K562 (cell line): Measurements from ENCODE around the gene COX19. TPM values are rescaled to one million over a fixed set of nuclear protein-coding genes. Genes with fewer than 3 reads are reported as not detected.

Experiments used
- ATAC-seq: fragments of 200-7000 bp; cut with Tn5 transposase; 3 replicates; pipeline ENCODE4 v1.9.1; 2020; ENCODE audit warnings: moderate library complexity
- BruUV-seq: library from RNA; stranded (reverse); fragments of 400-500 nt; replicated peaks from 2 replicates; lab custom pipeline; 2021; lab: Mats Ljungman, UMichigan
- CTCF ChIA-PET: fragments of 300-600 bp; formaldehyde crosslinking; extraction: SDS; loops from one replicate; lab custom pipeline; 2021; ENCODE audit warnings: low intra/inter-chr PET ratio; lab: Yijun Ruan, JAX
- POLR2A ChIA-PET: fragments of 300-600, 350-650 bp; sonication (Branson Sonifier 250); formaldehyde crosslinking; extraction: SDS; loops from one replicate; lab custom pipeline; 2021; ENCODE audit warnings: antibody characterized with exemption, inconsistent platforms; lab: Yijun Ruan, JAX
- DNase-seq, 4 experiments: peaks; one replicate each; pipeline versions ENCODE4 v3.0.0 to v3.0.0-alpha.2; 2011 to 2018; ENCODE audit warnings: low spot score in 3 of 4, mixed read lengths in 3 of 4; ENCODE audit errors: extremely low read depth in 1 of 4
- FAIRE-seq: peaks from 2 replicates; lab custom pipeline; 2011; peaks lifted over from hg19 to GRCh38; lab: Jason Lieb, UNC
- H2AFZ ChIP-seq: 2 replicates; pipeline ENCODE4 v1.6.0; 2011; ENCODE audit warnings: low read depth, low read length, control low read depth, inconsistent platforms
- H3K27ac ChIP-seq: fragments of 200-600 bp; 3 replicates; pipeline ENCODE4 v1.8.0; 2011; ENCODE audit warnings: low read depth, mild to moderate bottlenecking, control low read depth, inconsistent platforms, low read length, moderate library complexity, mixed read lengths; ENCODE audit errors: extremely low read depth
- H3K27me3 ChIP-seq, 2 experiments: fragments of 300-600 bp in 1 of 2; 2 replicates in 1 of 2; 3 replicates in 1 of 2; pipeline versions ENCODE4 v1.6.0 to v1.8.0; 2011; ENCODE audit warnings: inconsistent platforms in 2 of 2, low read length in 2 of 2, mild to moderate bottlenecking in 1 of 2, mixed read lengths in 1 of 2, moderate library complexity in 1 of 2; ENCODE audit not compliant: control insufficient read depth in 2 of 2, insufficient read depth in 2 of 2
- H3K36me3 ChIP-seq: fragments of 300-600 bp; 3 replicates; pipeline ENCODE4 v1.8.0; 2011; ENCODE audit warnings: mild to moderate bottlenecking, low read length, inconsistent platforms; ENCODE audit not compliant: control insufficient read depth, insufficient read depth
- H3K4me1 ChIP-seq, 2 experiments: fragments of 200-600 bp in 1 of 2; replicated peaks in 1 of 2; 2 replicates in 1 of 2; 3 replicates in 1 of 2; pipeline versions ENCODE4 v1.5.1 to v1.8.0; 2011; ENCODE audit warnings: inconsistent platforms in 2 of 2, low read length in 2 of 2, mild to moderate bottlenecking in 1 of 2, mixed read lengths in 1 of 2, moderate library complexity in 1 of 2; ENCODE audit not compliant: control insufficient read depth in 2 of 2, insufficient read depth in 2 of 2
- H3K4me2 ChIP-seq: 2 replicates; pipeline ENCODE4 v1.6.1; 2011; ENCODE audit warnings: low read length, control low read depth, inconsistent platforms, mixed read lengths; ENCODE audit not compliant: insufficient read depth
- H3K4me3 ChIP-seq: fragments of 200-600 bp; sonication (generic), shearing (Covaris generic); 2 replicates; pipeline ENCODE4 v1.5.1; 2016; ENCODE audit warnings: control low read depth, inconsistent platforms
- H3K79me2 ChIP-seq: fragments of 200-600 bp; 3 replicates; pipeline ENCODE4 v1.8.0; 2011; ENCODE audit warnings: low read length, inconsistent platforms; ENCODE audit not compliant: control insufficient read depth, insufficient read depth
- H3K9ac ChIP-seq, 2 experiments: 2 replicates each; pipeline versions ENCODE4 v1.6.0 to v1.6.1; 2011; ENCODE audit warnings: low read depth in 2 of 2, low read length in 2 of 2, control low read depth in 1 of 2, inconsistent platforms in 1 of 2, mild to moderate bottlenecking in 1 of 2, mixed read lengths in 1 of 2; ENCODE audit not compliant: insufficient read depth in 1 of 2
- H3K9me1 ChIP-seq: one replicate; pipeline ENCODE4 v1.6.0; 2011; ENCODE audit warnings: inconsistent platforms, mild to moderate bottlenecking, low read length, moderate library complexity; ENCODE audit not compliant: control insufficient read depth, insufficient read depth
- H3K9me3 ChIP-seq: replicated peaks from 2 replicates; pipeline ENCODE4 v1.5.1; 2011; ENCODE audit warnings: low read depth, low read length, inconsistent platforms; ENCODE audit not compliant: control insufficient read depth, insufficient read depth
- H4K20me1 ChIP-seq: replicated peaks from 2 replicates; pipeline ENCODE4 v1.6.1; 2011; ENCODE audit warnings: low read length, inconsistent platforms, mixed read lengths; ENCODE audit not compliant: control insufficient read depth, insufficient read depth
- SMAD2 ChIP-seq: fragments of 150-350 bp; IDR thresholded peaks from 2 replicates; pipeline ENCODE4 v1.6.1; 2014; ENCODE audit warnings: low read depth, mild to moderate bottlenecking, low read length
- WGBS: fragments of 100-300 bp; shearing (Covaris generic); methylation state at CpG from one replicate; pipeline ENCODE4 v1.1.6; 2016; ENCODE audit warnings: low coverage, mixed read lengths; ENCODE audit not compliant: insufficient coverage; ENCODE audit errors: missing lambda C conversion rate; 5-methylcytosine and 5-hydroxymethylcytosine counted together
- in situ Hi-C: fragments of 300-500 bp; cut with MboI; formaldehyde crosslinking; loops from 4 replicates; pipeline ENCODE4 v1.15.0; 2018; ENCODE audit warnings: inconsistent platforms, mixed read lengths
- intact Hi-C: fragments of 100-400 bp; cut with micrococcal nuclease; formaldehyde crosslinking; loops from 2 replicates; pipeline ENCODE4 v1.14.2; 2022
- polyA plus RNA-seq, 8 experiments: library from polyadenylated mRNA; depleted of rRNA in 4 of 8; stranded (reverse) in 5 of 8; unstranded in 3 of 8; fragments of >200 nt; fragmentation: Nextera tagmentation in 2 of 8; fragmentation: Illumina TruSeq in 1 of 8; extraction: Ambion mirVana in 2 of 8; extraction: Trizol in 1 of 8; gene quantifications; 2 replicates each; pipeline versions ENCODE4 v1.2.1 to v1.2.3, GENCODE V29; 2011 to 2014; ENCODE audit warnings: inconsistent platforms in 1 of 8, missing spikeins in 1 of 8
- total RNA-seq, 7 experiments: library from RNA; depleted of rRNA in 6 of 7; stranded (reverse); fragments of >200 nt in 6 of 7; fragmentation: Illumina TruSeq in 2 of 7; extraction: Trizol in 2 of 7; gene quantifications; 2 replicates each; pipeline versions ENCODE4 v1.2.1 to v1.2.3, GENCODE V29; 2011 to 2021; ENCODE audit warnings: low replicate concordance in 1 of 7
- TF ChIP-seq, protein P1 (sequence below): sonication (generic); formaldehyde crosslinking; IDR thresholded peaks from 2 replicates; pipeline ENCODE4 v1.8.1; 2023; ENCODE audit warnings: mild to moderate bottlenecking, missing genetic modification reagents
- TF ChIP-seq, protein P2 (sequence below): IDR thresholded peaks from 2 replicates; pipeline ENCODE4 v1.6.1; 2014; ENCODE audit warnings: antibody characterized with exemption

Gene COX19
- total and polyA plus RNA-seq, 9 of the 15 experiments (the other 6 are each of a cell fraction or from before 2014, with no cell fraction given) = 5.2 to 10.5 (median 7.9) TPM

DNA sequence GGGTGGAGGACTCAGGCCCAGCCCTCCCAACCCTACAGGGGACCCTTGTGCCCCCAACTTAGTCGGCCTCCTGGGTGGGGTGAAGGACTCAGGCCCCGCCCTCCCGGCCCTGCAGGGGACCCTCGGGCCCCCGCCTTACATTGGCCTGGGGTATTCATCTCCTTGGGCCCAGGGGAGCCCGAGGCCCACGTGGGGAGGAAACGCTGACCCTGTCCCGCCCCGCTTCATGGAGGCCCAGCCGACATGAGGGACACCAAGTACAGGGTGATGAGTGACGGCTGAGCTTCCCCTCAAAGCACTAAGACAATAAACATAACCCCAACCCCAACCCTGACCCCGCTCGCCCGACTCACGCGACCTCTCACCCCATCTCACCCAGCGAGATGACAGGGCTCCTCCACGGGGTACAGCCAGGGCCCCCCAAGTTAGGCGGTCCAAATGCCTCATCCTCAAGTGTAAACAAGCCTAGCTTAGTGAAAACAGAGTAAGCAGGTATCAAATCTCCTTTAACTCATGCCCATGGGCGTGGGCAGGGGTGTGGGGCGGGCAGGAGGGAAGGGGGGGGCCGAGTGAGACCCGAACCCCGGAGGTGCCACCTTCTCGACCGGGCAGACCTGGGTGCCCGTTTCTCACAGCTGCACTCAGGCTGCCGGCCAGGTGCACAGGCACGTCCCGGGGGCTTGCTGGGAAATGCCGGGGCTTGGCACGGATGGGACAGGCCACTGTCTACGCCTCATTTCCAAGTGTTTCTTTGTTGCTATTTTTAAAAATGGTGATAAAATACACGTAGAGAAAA is 15.8 kb upstream of the COX19 start:
- H3K9ac ChIP-seq = no peak overlapping the region
- H4K20me1 ChIP-seq = no peaks in the 10 kb centered on the region
- no TSS peak for BruUV-seq
- no peak overlapping the region for H3K27ac ChIP-seq
- CTCF ChIA-PET = interaction anchor here (0.5 to 3.3 kb wide), 4 partner anchors 16 to 185 kb away, joined by 3 to 37 read pairs (median 4); no protein-coding TSS in a partner anchor
- 36% methylated on average over 15 of the region's 35 CpGs for WGBS
- in situ Hi-C loops (loop anchor here (5.0 to 25.0 kb wide), 2 partner anchors 36 to 171 kb away; partner anchors contain the start of gene ZFAND2A), intact Hi-C loops (no loop called here)
- H3K79me2 ChIP-seq = no peaks in the 10 kb centered on the region
- no peak overlapping the region for H3K4me2 ChIP-seq
- POLR2A ChIA-PET = interaction anchor here (1.3 to 2.4 kb wide), 3 partner anchors 9 to 74 kb away, joined by 4 to 7 read pairs (median 5); partner anchors contain the start of gene COX19
- H3K9me1 ChIP-seq = peaks cover 2% of the 10 kb centered on the region
- H3K4me3 ChIP-seq = no peak overlapping the region
- no peaks in the 10 kb centered on the region for H3K9me3 ChIP-seq
- no peaks in the 10 kb centered on the region for H3K27me3 ChIP-seq
- H3K4me1 ChIP-seq = peaks cover 0 to 82% of the 10 kb centered on the region in 2 experiments; a peak in 2 of 5 replicates
- TF ChIP-seq SMAD2 = no peak
- H3K36me3 ChIP-seq = no peaks in the 10 kb centered on the region
- no peak overlapping the region for H2AFZ ChIP-seq
- no peak for FAIRE-seq
- ATAC-seq = no peak
- DNase-seq = no peak

DNA sequence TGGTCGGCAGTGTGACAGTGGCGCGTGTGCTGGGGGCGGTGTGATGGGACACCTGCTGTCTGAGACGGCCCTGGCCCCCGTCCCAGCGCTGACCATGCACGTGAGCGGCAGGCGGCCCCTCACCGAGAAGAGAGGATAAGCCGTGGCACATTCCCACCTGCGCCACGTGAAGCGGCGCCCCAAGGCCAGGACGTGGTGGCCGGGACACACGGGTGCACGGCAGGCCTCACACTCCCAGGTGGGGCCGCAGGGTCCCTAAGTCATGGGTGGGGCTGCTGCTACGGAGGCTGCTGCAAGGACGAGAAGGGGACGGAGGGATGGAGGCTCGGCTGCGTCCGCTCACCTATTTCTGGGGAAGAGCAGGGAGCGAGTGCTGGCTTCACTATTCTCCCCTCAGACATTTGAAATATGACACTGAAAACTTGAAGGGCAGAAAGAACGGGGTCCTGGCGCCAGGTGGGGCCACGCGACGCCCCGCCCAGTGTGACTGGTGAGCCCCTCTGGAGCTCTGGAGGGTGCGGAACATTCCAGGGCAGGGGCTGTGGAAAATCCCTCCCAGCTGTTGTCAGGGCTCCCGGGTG is 15.1 kb upstream of the COX19 start:
- 81% methylated on average over 18 of the region's 36 CpGs for WGBS
- in situ Hi-C loops (loop anchor here (5.0 to 25.0 kb wide), 2 partner anchors 37 to 172 kb away; partner anchors contain the start of gene ZFAND2A), intact Hi-C loops (no loop called here)
- ChIA-PET POLR2A (interaction anchor here (1.3 to 1.7 kb wide), 2 partner anchors 9 to 16 kb away, joined by 4 to 5 read pairs; partner anchors contain the start of gene COX19), CTCF (interaction anchor here (0.6 to 1.6 kb wide), 2 partner anchors 75 to 81 kb away, joined by 4 to 5 read pairs; no protein-coding TSS in a partner anchor)
- Histone ChIP-seq H3K9me3 (no peaks in the 10 kb centered on the region), H3K36me3 (no peaks in the 10 kb centered on the region), H3K79me2 (no peaks in the 10 kb centered on the region), H4K20me1 (no peaks in the 10 kb centered on the region), H3K9ac (no peak overlapping the region), H3K27ac (no peak overlapping the region), H3K4me2 (no peak overlapping the region), H3K9me1 (peaks cover 2% of the 10 kb centered on the region), H3K27me3 (peaks cover 2 to 6% of the 10 kb centered on the region in 2 experiments; a peak in 3 of 5 replicates), H3K4me3 (no peak overlapping the region), H2AFZ (no peak overlapping the region), H3K4me1 (peaks cover 0 to 82% of the 10 kb centered on the region in 2 experiments; a peak in 2 of 5 replicates)
- FAIRE-seq = no peak
- DNase-seq = no peak
- TF ChIP-seq, protein P1, sequence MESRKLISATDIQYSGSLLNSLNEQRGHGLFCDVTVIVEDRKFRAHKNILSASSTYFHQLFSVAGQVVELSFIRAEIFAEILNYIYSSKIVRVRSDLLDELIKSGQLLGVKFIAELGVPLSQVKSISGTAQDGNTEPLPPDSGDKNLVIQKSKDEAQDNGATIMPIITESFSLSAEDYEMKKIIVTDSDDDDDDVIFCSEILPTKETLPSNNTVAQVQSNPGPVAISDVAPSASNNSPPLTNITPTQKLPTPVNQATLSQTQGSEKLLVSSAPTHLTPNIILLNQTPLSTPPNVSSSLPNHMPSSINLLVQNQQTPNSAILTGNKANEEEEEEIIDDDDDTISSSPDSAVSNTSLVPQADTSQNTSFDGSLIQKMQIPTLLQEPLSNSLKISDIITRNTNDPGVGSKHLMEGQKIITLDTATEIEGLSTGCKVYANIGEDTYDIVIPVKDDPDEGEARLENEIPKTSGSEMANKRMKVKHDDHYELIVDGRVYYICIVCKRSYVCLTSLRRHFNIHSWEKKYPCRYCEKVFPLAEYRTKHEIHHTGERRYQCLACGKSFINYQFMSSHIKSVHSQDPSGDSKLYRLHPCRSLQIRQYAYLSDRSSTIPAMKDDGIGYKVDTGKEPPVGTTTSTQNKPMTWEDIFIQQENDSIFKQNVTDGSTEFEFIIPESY (CRISPR knock-in tag) = peak; percentile 47; the same call in 1 of the 2 replicates
- TF ChIP-seq, protein P2, sequence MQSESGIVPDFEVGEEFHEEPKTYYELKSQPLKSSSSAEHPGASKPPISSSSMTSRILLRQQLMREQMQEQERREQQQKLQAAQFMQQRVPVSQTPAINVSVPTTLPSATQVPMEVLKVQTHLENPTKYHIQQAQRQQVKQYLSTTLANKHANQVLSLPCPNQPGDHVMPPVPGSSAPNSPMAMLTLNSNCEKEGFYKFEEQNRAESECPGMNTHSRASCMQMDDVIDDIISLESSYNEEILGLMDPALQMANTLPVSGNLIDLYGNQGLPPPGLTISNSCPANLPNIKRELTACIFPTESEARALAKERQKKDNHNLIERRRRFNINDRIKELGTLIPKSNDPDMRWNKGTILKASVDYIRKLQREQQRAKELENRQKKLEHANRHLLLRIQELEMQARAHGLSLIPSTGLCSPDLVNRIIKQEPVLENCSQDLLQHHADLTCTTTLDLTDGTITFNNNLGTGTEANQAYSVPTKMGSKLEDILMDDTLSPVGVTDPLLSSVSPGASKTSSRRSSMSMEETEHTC = no peak
- ATAC-seq = no peak
- BruUV-seq = no TSS peak
